OCI-LY1 (cell line): ENCODE results near the gene ARHGAP22.
A peak's percentile ranks its signal among the peaks of the same experiment; 100 is the strongest.

Experiments
- H2AFZ ChIP-seq: fragments of 200-600 bp; sonication (generic), shearing (Covaris generic); 2 replicates; pipeline ENCODE4 v1.6.0; 2014; ENCODE audit warnings: antibody characterized with exemption, mild to moderate bottlenecking, low read length
- H3F3A ChIP-seq: fragments of 200-600 bp; sonication (generic), shearing (Covaris generic); 2 replicates; pipeline ENCODE4 v1.6.0; 2014; ENCODE audit warnings: mild to moderate bottlenecking, antibody characterized with exemption, low read length, moderate library complexity; ENCODE audit not compliant: insufficient read depth
- H3K27ac ChIP-seq: fragments of 200-600 bp; sonication (generic); 2 replicates; pipeline ENCODE4 v1.5.1; 2014; ENCODE audit warnings: low read length, mixed run types, mild to moderate bottlenecking, low read depth; ENCODE audit not compliant: poor library complexity, severe bottlenecking
- H3K27me3 ChIP-seq: fragments of 200-600 bp; sonication (generic); 2 replicates; pipeline ENCODE4 v1.6.0; 2014; ENCODE audit warnings: antibody characterized with exemption, mild to moderate bottlenecking, low read length, moderate library complexity; ENCODE audit not compliant: insufficient read depth
- H3K36me3 ChIP-seq: fragments of 200-600 bp; sonication (generic); 2 replicates; pipeline ENCODE4 v1.6.1; 2014; ENCODE audit warnings: mild to moderate bottlenecking, antibody characterized with exemption, low read length, moderate library complexity, mixed read lengths; ENCODE audit not compliant: insufficient read depth
- H3K4me1 ChIP-seq: fragments of 200-600 bp; sonication (generic); 2 replicates; pipeline ENCODE4 v1.5.1; 2014; ENCODE audit warnings: mild to moderate bottlenecking, low read length, moderate library complexity; ENCODE audit not compliant: insufficient read depth, severe bottlenecking
- H3K4me2 ChIP-seq: fragments of 200-600 bp; sonication (generic), shearing (Covaris generic); 2 replicates; pipeline ENCODE4 v1.6.1; 2014; ENCODE audit warnings: low read length
- H3K4me3 ChIP-seq: fragments of 200-600 bp; sonication (generic); 2 replicates; pipeline ENCODE4 v1.5.1; 2014; ENCODE audit warnings: low read length, low read depth, mild to moderate bottlenecking, mixed read lengths; ENCODE audit not compliant: poor library complexity, severe bottlenecking
- H3K79me2 ChIP-seq: fragments of 200-600 bp; shearing (Covaris generic); 2 replicates; pipeline ENCODE4 v1.6.1; 2016; ENCODE audit warnings: mixed run types, low read length, mixed read lengths; ENCODE audit not compliant: insufficient read depth
- H3K9ac ChIP-seq: fragments of 200-600 bp; sonication (generic), shearing (Covaris generic); 2 replicates; pipeline ENCODE4 v1.6.1; 2014; ENCODE audit warnings: mild to moderate bottlenecking, low read length, mixed read lengths
- H3K9me2 ChIP-seq: fragments of 200-600 bp; sonication (generic), shearing (Covaris generic); 2 replicates; pipeline ENCODE4 v1.6.1; 2014; ENCODE audit warnings: low read depth, mild to moderate bottlenecking, low read length, mixed read lengths
- H3K9me3 ChIP-seq: fragments of 200-600 bp; shearing (Covaris generic); 2 replicates; pipeline ENCODE4 v1.6.1; 2014; ENCODE audit warnings: low read length, mixed read lengths
- H4K20me1 ChIP-seq: fragments of 200-600 bp; sonication (generic), shearing (Covaris generic); 2 replicates; pipeline ENCODE4 v1.6.0; 2016; ENCODE audit warnings: mild to moderate bottlenecking, low read length; ENCODE audit not compliant: insufficient read depth
- EZH2 ChIP-seq: fragments of 200-600 bp; sonication (generic), shearing (Covaris generic); IDR thresholded peaks from 2 replicates; pipeline ENCODE4 v1.8.0; 2017; ENCODE audit warnings: borderline replicate concordance, mixed run types, mild to moderate bottlenecking, antibody characterized with exemption, low read length, moderate library complexity, mixed read lengths
- TF ChIP-seq, protein P1 (sequence below): fragments of 200-600 bp; sonication (generic), shearing (Covaris generic); IDR thresholded peaks from 2 replicates; pipeline ENCODE4 v1.5.1; 2017; ENCODE audit warnings: mild to moderate bottlenecking, antibody characterized with exemption, low read length, moderate library complexity, mixed read lengths

ARHGAP22 gene

DNA sequence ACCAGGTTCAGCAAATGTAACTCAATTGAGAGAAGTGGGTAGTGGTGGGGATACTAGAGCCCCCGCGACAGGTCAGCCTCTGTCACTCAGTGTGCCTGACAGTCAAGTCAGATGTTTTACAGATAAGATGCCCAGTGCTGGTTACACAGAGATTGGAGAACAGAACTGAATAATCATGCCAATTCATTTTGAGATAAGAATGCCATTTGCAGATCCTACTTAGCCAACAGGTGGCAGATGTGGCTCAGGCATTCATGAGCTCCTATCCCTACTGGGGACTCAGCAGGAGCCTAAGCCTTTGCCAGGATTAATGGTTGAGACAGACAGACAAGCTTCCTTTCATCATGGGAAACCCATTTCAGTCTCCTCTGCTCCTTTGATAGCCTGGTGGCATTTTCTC is 160.6 kb downstream of the ARHGAP22 start:
- no peaks in the 10 kb centered on the region for H3K27me3 ChIP-seq
- no peak for TF ChIP-seq EZH2
- TF ChIP-seq, protein P1, sequence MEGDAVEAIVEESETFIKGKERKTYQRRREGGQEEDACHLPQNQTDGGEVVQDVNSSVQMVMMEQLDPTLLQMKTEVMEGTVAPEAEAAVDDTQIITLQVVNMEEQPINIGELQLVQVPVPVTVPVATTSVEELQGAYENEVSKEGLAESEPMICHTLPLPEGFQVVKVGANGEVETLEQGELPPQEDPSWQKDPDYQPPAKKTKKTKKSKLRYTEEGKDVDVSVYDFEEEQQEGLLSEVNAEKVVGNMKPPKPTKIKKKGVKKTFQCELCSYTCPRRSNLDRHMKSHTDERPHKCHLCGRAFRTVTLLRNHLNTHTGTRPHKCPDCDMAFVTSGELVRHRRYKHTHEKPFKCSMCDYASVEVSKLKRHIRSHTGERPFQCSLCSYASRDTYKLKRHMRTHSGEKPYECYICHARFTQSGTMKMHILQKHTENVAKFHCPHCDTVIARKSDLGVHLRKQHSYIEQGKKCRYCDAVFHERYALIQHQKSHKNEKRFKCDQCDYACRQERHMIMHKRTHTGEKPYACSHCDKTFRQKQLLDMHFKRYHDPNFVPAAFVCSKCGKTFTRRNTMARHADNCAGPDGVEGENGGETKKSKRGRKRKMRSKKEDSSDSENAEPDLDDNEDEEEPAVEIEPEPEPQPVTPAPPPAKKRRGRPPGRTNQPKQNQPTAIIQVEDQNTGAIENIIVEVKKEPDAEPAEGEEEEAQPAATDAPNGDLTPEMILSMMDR = peak; percentile 7; the same call in 1 of the 2 replicates
- no peaks in the 10 kb centered on the region for H4K20me1 ChIP-seq
- H3K9me3 ChIP-seq = no peaks in the 10 kb centered on the region
- H3K36me3 ChIP-seq = no peaks in the 10 kb centered on the region
- H2AFZ ChIP-seq = no peak overlapping the region
- no peak overlapping the region for H3K9ac ChIP-seq
- no peaks in the 10 kb centered on the region for H3K9me2 ChIP-seq
- no peak overlapping the region for H3K27ac ChIP-seq
- no peaks in the 10 kb centered on the region for H3K4me1 ChIP-seq
- no peak overlapping the region for H3K4me2 ChIP-seq
- no peak overlapping the region for H3K4me3 ChIP-seq
- H3K79me2 ChIP-seq = no peaks in the 10 kb centered on the region
- H3F3A ChIP-seq = no peaks in the 10 kb centered on the region

DNA sequence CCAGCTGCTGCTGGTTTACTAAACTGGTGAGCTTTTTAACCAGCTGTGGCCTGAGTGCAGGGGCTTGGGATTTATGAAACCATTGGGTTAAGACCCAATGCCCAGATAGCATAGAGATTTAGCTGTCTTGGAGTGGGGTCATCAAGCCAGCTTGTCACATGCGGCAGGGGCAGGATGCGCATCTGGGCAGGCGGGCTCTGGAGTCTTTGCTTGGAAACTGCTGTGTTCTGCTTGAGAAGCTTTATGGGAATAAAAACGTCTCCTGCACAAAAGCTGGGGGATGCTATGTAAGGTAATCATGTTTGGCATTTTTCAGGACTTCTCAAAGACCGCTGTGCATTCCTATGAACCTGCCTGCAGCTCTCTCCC is 162.1 kb downstream of the ARHGAP22 start:
- Histone ChIP-seq H3K4me2 (no peak overlapping the region), H3K79me2 (no peaks in the 10 kb centered on the region), H3K27me3 (no peaks in the 10 kb centered on the region), H3K4me1 (no peaks in the 10 kb centered on the region), H3F3A (no peaks in the 10 kb centered on the region), H3K9me2 (no peaks in the 10 kb centered on the region), H3K4me3 (no peak overlapping the region), H3K9ac (no peak overlapping the region), H2AFZ (no peak overlapping the region), H3K27ac (no peak overlapping the region), H3K9me3 (no peaks in the 10 kb centered on the region), H4K20me1 (no peaks in the 10 kb centered on the region), H3K36me3 (no peaks in the 10 kb centered on the region)
- no peak for TF ChIP-seq EZH2
- TF ChIP-seq, protein P1 = no peak

GRCh38 chr10:48442090-48442808 is 162.6 kb downstream of the ARHGAP22 start:
- Histone ChIP-seq H3K9ac (no peak overlapping the region), H3K36me3 (no peaks in the 10 kb centered on the region)

More at GRCh38 chr10:48442090-48442808, 162.6 kb downstream of the ARHGAP22 start:
- Histone ChIP-seq H3K4me1 (no peaks in the 10 kb centered on the region), H3K9me3 (no peaks in the 10 kb centered on the region), H3K4me2 (no peak overlapping the region), H2AFZ (no peak overlapping the region), H3K4me3 (no peak overlapping the region), H3K27ac (no peak overlapping the region), H4K20me1 (no peaks in the 10 kb centered on the region), H3K9me2 (no peaks in the 10 kb centered on the region), H3F3A (no peaks in the 10 kb centered on the region), H3K79me2 (no peaks in the 10 kb centered on the region), H3K27me3 (no peaks in the 10 kb centered on the region)
- TF ChIP-seq EZH2 = no peak
- TF ChIP-seq, protein P1 = no peak
